ENCODE results near the gene DNAJC16. TPM values are rescaled to one million over a fixed set of nuclear protein-coding genes. Genes with fewer than 3 reads are reported as not detected.
A peak's percentile ranks its signal among the peaks of the same experiment; 100 is the strongest.

The DNAJC16 gene
- total RNA-seq, 1 donor from 2014 or later = 19.8 TPM

DNA sequence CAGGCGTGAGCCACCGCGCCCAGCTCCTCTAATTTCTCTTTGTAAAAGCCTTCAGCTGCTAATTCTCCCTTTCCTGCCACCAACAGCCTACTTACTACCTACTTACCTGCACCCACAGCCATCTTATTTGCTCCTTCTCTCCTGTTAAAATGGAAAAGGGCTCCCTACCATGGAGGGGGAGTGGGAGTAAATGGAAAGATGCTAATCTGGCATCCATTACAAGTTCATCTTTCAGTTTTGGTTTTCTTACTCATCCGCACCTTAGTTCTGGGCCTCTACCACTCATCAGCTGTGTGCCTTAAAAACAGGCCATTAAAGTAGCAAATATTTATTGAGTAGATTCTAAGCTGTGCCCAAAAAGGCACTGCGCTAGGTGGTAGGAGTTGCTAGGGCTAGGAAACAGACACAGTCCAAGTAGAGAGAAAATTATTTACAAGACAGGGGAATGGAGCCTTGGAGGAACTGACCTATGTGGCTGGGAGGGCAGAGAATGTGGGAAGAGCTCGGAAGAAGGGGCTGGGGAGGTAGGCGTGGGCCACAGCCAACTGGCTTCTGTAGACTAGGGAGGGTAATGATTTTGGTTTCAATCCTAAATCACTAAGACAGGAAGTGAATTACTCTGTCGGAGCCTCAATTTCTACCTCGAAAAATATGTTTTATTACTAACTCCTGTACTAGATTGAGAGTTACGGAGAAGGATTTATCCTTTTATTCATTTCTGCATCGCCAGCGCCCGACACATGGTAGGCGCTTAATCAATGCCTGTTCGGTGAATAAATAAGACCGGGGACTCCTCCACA lies 89.9 kb downstream of the DNAJC16 start:
- Mint-ChIP-seq H3K4me1 (ENCODE audit: low read depth) (peaks cover 37% of the 10 kb centered on the region), H3K27ac (peak overlapping the region; percentile 93)

GRCh38 chr1:15617173-15618076 lies 90.8 kb downstream of the DNAJC16 start, which contains the start of gene DDI2:
DDI2 (plus strand) TSS chr1:15617458; CDS start chr1:15617671, 213 bp downstream.
- no peaks in the 10 kb centered on the region for H3K27me3 Mint-ChIP-seq (ENCODE audit: insufficient read depth)
- intact Hi-C loops (cut with micrococcal nuclease) = loop anchor here (1.0 to 5.0 kb wide), 10 partner anchors 14 to 749 kb away; partner anchors contain the start of genes CPLANE2, DNAJC16, SPEN and SZRD1
- peaks cover 44% of the 10 kb centered on the region for H3K4me1 Mint-ChIP-seq (ENCODE audit: low read depth)
- peak within 1 kb of the TSS; percentile 96 for H3K4me3 Mint-ChIP-seq
- DNase-seq (ENCODE audit: low spot score) = peak; percentile 94
- H3K9me3 Mint-ChIP-seq = no peaks in the 10 kb centered on the region
- peaks cover 10% of the 10 kb centered on the region for H3K36me3 Mint-ChIP-seq (ENCODE audit: low read depth)
- H3K27ac Mint-ChIP-seq = peak within 1 kb of the TSS; percentile 93

More for the DNA sequence above, 89.9 kb downstream of the DNAJC16 start:
- Mint-ChIP-seq H3K9me3 (no peaks in the 10 kb centered on the region), H3K36me3 (ENCODE audit: low read depth) (peaks cover 8% of the 10 kb centered on the region), H3K4me3 (peak overlapping the region; percentile 96), H3K27me3 (ENCODE audit: insufficient read depth) (no peaks in the 10 kb centered on the region)
- intact Hi-C loops (cut with micrococcal nuclease) = loop anchor here (1.0 to 5.0 kb wide), 10 partner anchors 13 to 750 kb away; partner anchors contain the start of genes CPLANE2, DNAJC16, PLEKHM2 and SPEN
- no peak for DNase-seq (ENCODE audit: low spot score)

DNA sequence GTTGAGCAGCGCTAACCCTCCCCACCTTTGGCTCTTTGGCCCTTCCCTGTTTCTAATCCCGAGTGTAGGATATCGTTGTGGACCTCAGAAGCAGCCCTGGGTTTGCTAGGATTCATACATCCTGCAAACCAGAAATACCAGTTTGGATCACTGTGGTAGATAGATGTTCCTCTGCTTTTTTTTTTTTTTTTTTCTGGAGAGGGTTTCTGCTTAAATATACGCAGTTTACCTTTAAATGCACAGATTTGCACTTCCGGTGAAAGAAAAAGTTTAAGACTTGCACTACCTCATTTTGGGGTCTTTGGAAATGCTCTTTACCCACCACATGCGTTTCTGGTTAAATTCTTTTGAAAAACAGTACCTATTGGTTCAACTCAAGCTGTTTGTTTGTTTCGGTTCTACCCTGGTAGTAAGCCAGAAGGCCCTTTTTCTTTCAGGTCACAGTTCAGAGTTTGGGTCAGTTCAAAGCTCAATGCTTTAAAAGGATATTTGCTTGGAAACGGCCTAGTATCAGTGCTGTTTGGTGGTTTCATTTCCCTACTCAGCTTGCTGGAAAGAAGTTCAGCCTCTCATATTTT lies 91.5 kb downstream of the DNAJC16 start:
- no peak for DNase-seq (ENCODE audit: low spot score)
- peaks cover 51% of the 10 kb centered on the region for H3K4me1 Mint-ChIP-seq (ENCODE audit: low read depth)

DNA sequence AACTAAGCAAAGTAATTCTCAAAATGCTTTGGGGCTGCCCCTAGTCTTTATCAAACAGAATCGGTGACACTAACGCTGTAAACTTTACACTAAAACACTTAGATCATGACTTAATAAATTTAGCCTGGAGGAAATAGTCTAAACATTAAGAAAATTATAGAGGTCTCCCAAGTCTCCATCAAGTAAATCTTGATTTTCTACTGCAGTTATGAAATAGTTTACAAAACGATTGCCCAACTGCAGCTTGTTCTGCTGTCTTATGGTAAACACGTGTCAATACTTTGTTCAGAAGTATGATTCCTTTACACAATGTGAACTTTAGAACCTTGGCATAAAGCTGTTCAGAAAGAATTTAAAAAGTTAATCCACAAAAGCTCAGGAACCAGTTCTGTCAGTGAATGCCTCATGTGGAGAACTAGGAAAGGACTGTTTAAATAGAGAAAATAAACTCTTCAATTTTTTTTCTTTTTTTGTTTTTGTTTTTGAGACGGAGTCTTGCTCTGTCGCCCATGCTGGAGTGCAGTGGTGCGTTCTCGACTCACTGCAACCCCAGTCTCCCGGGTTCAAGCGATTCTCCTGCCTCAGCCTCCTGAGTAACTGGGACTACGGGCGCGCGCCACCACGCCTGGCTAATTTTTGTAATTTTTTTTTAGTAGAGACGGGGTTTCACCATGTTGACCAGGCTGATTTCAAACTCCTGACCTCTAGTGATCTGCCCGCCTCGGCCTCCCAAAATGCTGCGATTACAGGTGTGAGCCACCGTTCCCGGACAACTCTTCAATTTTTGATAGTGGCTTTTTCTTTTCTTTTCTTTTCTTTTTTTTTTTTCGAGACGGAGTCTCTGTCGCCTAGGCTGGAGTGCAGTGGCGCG lies 92.2 kb downstream of the DNAJC16 start:
- Mint-ChIP-seq H3K4me3 (peak overlapping the region; percentile 96), H3K36me3 (ENCODE audit: low read depth) (peaks cover 14% of the 10 kb centered on the region), H3K27ac (peak overlapping the region; percentile 93), H3K9me3 (no peaks in the 10 kb centered on the region), H3K27me3 (ENCODE audit: insufficient read depth) (no peaks in the 10 kb centered on the region), H3K4me1 (ENCODE audit: low read depth) (peaks cover 51% of the 10 kb centered on the region)
- intact Hi-C loops (cut with micrococcal nuclease) = loop anchor here (1.0 to 5.0 kb wide), 4 partner anchors 61 to 618 kb away; partner anchors contain the start of genes CPLANE2 and SPEN
- DNase-seq (ENCODE audit: low spot score) = no peak

More for the DNA sequence above, 91.5 kb downstream of the DNAJC16 start:
- no peaks in the 10 kb centered on the region for H3K9me3 Mint-ChIP-seq
- H3K36me3 Mint-ChIP-seq (ENCODE audit: low read depth) = peaks cover 14% of the 10 kb centered on the region
- intact Hi-C loops (cut with micrococcal nuclease) = loop anchor here (1.0 to 5.0 kb wide), 4 partner anchors 62 to 619 kb away; partner anchors contain the start of genes CPLANE2 and SPEN
- H3K27ac Mint-ChIP-seq = peak overlapping the region; percentile 93
- H3K27me3 Mint-ChIP-seq (ENCODE audit: insufficient read depth) = no peaks in the 10 kb centered on the region
- peak overlapping the region; percentile 96 for H3K4me3 Mint-ChIP-seq

DNA sequence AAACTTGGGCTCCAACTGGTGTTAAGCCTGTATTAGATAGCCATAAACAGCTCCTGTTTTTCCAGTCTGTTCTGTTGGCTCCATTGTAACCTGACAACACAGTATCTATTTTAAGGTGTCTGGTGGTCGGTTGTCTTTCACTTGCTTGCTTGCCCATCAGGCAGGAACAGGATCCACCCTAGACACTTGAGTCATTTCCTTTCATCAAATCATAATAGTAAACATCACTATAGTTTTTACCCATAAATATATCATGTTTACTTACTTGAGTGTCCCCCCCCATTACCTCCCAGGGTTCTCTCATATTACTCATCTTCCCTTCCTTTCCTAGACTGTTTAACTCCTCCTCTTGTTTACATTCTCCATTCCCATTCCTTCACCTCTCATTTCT lies 93.5 kb downstream of the DNAJC16 start:
- Mint-ChIP-seq H3K4me3 (peak overlapping the region; percentile 96), H3K4me1 (ENCODE audit: low read depth) (peaks cover 61% of the 10 kb centered on the region), H3K27ac (no peak overlapping the region), H3K36me3 (ENCODE audit: low read depth) (peaks cover 15% of the 10 kb centered on the region), H3K27me3 (ENCODE audit: insufficient read depth) (no peaks in the 10 kb centered on the region), H3K9me3 (no peaks in the 10 kb centered on the region)
- intact Hi-C loops (cut with micrococcal nuclease) = no loop called here
- no peak for DNase-seq (ENCODE audit: low spot score)

- intact Hi-C loops (cut with micrococcal nuclease) = no loop called here
Measured at GRCh38 chr1:15620902-15621682, 94.4 kb downstream of the DNAJC16 start.

DNA sequence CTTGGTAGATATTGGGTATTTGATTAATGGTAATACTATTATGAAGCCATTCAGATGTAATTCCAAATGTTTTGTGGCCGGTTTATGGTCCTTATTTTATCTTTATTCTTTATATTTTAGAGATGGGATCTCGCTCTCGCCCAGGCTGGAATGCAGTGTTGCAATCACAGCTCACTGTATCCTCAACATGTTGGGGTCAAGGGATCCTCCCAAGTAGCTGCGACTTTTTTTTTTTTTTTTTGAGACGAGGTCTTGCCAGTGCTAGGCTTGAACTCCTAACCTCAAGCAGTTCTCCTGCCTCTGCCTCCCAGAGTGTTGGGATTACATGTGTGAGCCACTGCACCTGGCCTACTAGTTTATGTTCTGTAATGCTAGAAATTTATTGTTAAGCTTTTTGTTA lies 95.3 kb downstream of the DNAJC16 start:
- H3K4me1 Mint-ChIP-seq (ENCODE audit: low read depth) = peaks cover 67% of the 10 kb centered on the region
- peaks cover 18% of the 10 kb centered on the region for H3K36me3 Mint-ChIP-seq (ENCODE audit: low read depth)
- intact Hi-C loops (cut with micrococcal nuclease) = loop anchor here (2.0 kb wide), 1 partner anchor 27 kb away; no protein-coding TSS in a partner anchor
- no peak overlapping the region for H3K4me3 Mint-ChIP-seq
- no peaks in the 10 kb centered on the region for H3K27me3 Mint-ChIP-seq (ENCODE audit: insufficient read depth)
- H3K27ac Mint-ChIP-seq = no peak overlapping the region
- DNase-seq (ENCODE audit: low spot score) = no peak
- no peaks in the 10 kb centered on the region for H3K9me3 Mint-ChIP-seq

More at GRCh38 chr1:15620902-15621682, 94.4 kb downstream of the DNAJC16 start:
- H3K27me3 Mint-ChIP-seq (ENCODE audit: insufficient read depth) = no peaks in the 10 kb centered on the region
- H3K4me3 Mint-ChIP-seq = no peak overlapping the region
- H3K27ac Mint-ChIP-seq = no peak overlapping the region
- no peaks in the 10 kb centered on the region for H3K9me3 Mint-ChIP-seq
- DNase-seq (ENCODE audit: low spot score) = no peak
- H3K4me1 Mint-ChIP-seq (ENCODE audit: low read depth) = peaks cover 70% of the 10 kb centered on the region
- peaks cover 16% of the 10 kb centered on the region for H3K36me3 Mint-ChIP-seq (ENCODE audit: low read depth)

DNA sequence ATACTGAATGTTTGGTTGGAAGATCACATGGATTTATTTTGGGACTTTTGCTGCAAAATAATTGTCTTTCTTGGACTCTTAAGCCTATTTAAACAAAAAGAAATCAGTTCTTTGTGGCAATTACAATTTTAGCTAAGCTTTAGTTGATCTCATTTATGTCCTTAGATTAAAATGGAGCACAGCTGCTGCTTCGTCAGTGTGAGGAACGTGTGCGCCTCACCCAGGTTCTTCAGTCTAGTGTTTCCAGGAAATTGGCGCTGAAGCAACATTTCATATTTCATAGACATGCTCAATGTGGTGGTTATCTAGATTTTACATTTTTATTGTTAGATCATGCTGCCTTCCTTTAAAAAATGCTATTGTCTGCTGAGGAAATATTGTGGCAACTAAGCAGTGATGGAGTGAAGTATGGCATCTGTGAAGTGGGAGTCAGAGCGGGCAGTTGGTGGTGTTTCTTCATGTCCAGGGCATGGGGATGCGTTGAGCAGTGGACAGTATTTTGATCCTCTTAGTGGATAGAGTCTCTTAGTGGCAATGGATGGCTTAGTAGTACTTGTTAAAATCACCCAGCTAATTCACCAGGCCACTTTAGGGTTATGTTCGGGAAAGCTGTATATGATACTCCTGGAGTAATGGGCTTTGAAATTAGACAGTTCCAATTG lies 96.2 kb downstream of the DNAJC16 start:
- Mint-ChIP-seq H3K9me3 (no peaks in the 10 kb centered on the region), H3K4me1 (ENCODE audit: low read depth) (peaks cover 75% of the 10 kb centered on the region), H3K27ac (no peak overlapping the region), H3K4me3 (no peak overlapping the region), H3K27me3 (ENCODE audit: insufficient read depth) (no peaks in the 10 kb centered on the region), H3K36me3 (ENCODE audit: low read depth) (peaks cover 19% of the 10 kb centered on the region)
- DNase-seq (ENCODE audit: low spot score) = no peak
- intact Hi-C loops (cut with micrococcal nuclease) = loop anchor here (2.0 kb wide), 1 partner anchor 26 kb away; no protein-coding TSS in a partner anchor

DNA sequence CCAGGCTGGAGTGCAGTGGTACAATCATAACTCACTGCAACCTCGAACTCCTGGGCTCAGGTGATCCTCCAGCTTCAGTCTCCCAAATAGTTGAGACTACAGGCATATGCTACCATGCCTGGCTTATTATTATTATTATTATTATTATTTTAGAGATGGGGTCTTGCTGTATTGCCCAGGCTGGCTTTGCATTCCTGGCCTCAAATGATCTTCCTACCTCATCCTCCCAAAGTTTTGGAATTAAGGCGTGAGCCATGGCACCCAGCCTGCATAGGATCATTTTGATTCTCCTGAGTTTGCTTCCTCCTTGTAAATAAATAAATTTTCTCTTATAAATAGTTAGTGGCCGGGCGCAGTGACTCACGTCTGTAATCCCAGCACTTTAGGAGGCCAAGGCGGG lies 96.8 kb downstream of the DNAJC16 start:
- Mint-ChIP-seq H3K27ac (no peak overlapping the region), H3K4me1 (ENCODE audit: low read depth) (peaks cover 76% of the 10 kb centered on the region), H3K4me3 (no peak overlapping the region), H3K9me3 (no peaks in the 10 kb centered on the region), H3K27me3 (ENCODE audit: insufficient read depth) (no peaks in the 10 kb centered on the region), H3K36me3 (ENCODE audit: low read depth) (peaks cover 19% of the 10 kb centered on the region)
- DNase-seq (ENCODE audit: low spot score) = no peak
- intact Hi-C loops (cut with micrococcal nuclease) = loop anchor here (2.0 kb wide), 1 partner anchor 25 kb away; no protein-coding TSS in a partner anchor

DNA sequence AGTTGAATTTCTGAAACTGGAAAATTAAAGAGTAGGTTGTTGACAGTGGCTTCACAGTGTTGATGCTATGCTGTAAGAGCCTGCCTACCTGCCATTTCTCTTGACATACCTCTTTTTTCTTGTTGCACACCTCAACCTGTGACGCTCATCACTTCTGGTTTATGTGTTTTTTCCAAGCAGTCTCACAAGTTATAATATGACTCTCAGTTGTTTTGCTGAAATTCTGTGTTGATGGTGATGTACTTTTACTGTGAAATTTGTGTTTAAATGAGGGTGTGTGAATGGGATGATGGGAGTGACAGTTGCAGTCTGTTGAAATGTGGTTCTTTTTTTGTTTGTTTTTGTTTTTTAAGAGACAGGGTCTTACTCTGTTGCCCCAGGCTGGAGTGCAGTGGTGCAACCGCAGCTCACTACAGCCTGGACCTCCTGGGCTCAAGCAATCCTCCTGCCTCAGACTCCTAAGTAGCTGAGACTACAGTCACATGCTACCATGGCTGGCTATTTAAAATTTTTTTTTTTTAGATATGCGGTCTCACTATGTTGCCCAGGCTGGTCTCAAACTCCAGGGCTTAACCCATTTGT lies 97.6 kb downstream of the DNAJC16 start:
- intact Hi-C loops (cut with micrococcal nuclease) = no loop called here
- H3K36me3 Mint-ChIP-seq (ENCODE audit: low read depth) = peaks cover 21% of the 10 kb centered on the region
- H3K9me3 Mint-ChIP-seq = no peaks in the 10 kb centered on the region
- DNase-seq (ENCODE audit: low spot score) = no peak
- H3K4me3 Mint-ChIP-seq = no peak overlapping the region
- no peaks in the 10 kb centered on the region for H3K27me3 Mint-ChIP-seq (ENCODE audit: insufficient read depth)
- H3K4me1 Mint-ChIP-seq (ENCODE audit: low read depth) = peaks cover 69% of the 10 kb centered on the region
- H3K27ac Mint-ChIP-seq = no peak overlapping the region

Measured in activated T-helper 1 cell treated with anti-CD3 and anti-CD28 coated beads, Interleukin-12 subunit alpha, Interleukin-12 subunit beta, Interleukin-2, Interleukin-4 antibody, amounts not matched to agents 30 ng/mL and 10 ng/mL and 1 ng/mL, durations not matched to agents 14 hours and 24 hours and 36 hours (primary cell).